GM12878 (cell line): ENCODE results near the gene LDLRAD4. TPM values are rescaled to one million over a fixed set of nuclear protein-coding genes. Genes with fewer than 3 reads are reported as not detected.

Source experiments
- ATAC-seq: fragments of 200-7000 bp; cut with Tn5 transposase; 3 replicates; pipeline ENCODE4 v1.9.1; 2020; ENCODE audit warnings: mild to moderate bottlenecking, moderate library complexity
- BruUV-seq: library from RNA; stranded (reverse); fragments of 400-500 nt; replicated peaks from 2 replicates; lab custom pipeline; 2021; lab: Mats Ljungman, UMichigan
- CTCF ChIA-PET: fragments of 300-600 bp; sonication (Branson Sonifier 250); formaldehyde crosslinking; extraction: SDS; loops from one replicate; lab custom pipeline; 2021; ENCODE audit warnings: inconsistent platforms; lab: Yijun Ruan, JAX
- POLR2A ChIA-PET: fragments of 350-600 bp; formaldehyde crosslinking; extraction: SDS; loops from one replicate; lab custom pipeline; 2021; ENCODE audit warnings: inconsistent platforms; lab: Charles Lee
- RAD21 ChIA-PET: fragments of 300-600 bp; sonication (Branson Sonifier 250); formaldehyde crosslinking; loops from one replicate; lab custom pipeline; 2023; ENCODE audit warnings: antibody characterized with exemption; ENCODE audit not compliant: unreplicated experiment; lab: Charles Lee
- SMC1A ChIA-PET: fragments of 300-600 bp; sonication (Branson Sonifier 250); formaldehyde crosslinking; loops from one replicate; lab custom pipeline; 2023; ENCODE audit not compliant: unreplicated experiment, uncharacterized antibody; lab: Charles Lee
- DNase-seq: peaks from one replicate; pipeline ENCODE4 v3.0.0-alpha.2; 2011; ENCODE audit warnings: low read depth, low spot score
- FAIRE-seq: peaks from 3 replicates; lab custom pipeline; 2011; peaks lifted over from hg19 to GRCh38; lab: Jason Lieb, UNC
- H2AFZ ChIP-seq: 2 replicates; pipeline ENCODE4 v1.6.0; 2011; ENCODE audit warnings: low read depth, low read length, control low read depth; ENCODE audit not compliant: control insufficient read depth
- H3K27ac ChIP-seq: 2 replicates; pipeline ENCODE4 v1.5.1; 2011; ENCODE audit warnings: control low read depth; ENCODE audit not compliant: control insufficient read depth, insufficient read depth
- H3K27me3 ChIP-seq, 2 experiments: replicated peaks in 1 of 2; 2 replicates each; pipeline versions ENCODE4 v1.6.0 to v1.6.1; 2011; ENCODE audit warnings: low read length in 1 of 2; ENCODE audit not compliant: control insufficient read depth in 2 of 2, insufficient read depth in 2 of 2
- H3K36me3 ChIP-seq, 2 experiments: 2 replicates each; pipeline ENCODE4 v1.5.1; 2011; ENCODE audit warnings: low read length in 1 of 2; ENCODE audit not compliant: control insufficient read depth in 2 of 2, insufficient read depth in 2 of 2
- H3K4me1 ChIP-seq: 2 replicates; pipeline ENCODE4 v1.6.1; 2011; ENCODE audit warnings: mild to moderate bottlenecking, low read length, moderate library complexity, mixed read lengths; ENCODE audit not compliant: control insufficient read depth, insufficient read depth
- H3K4me2 ChIP-seq: 2 replicates; pipeline ENCODE4 v1.6.0; 2011; ENCODE audit warnings: control low read depth; ENCODE audit not compliant: control insufficient read depth, insufficient read depth
- H3K4me3 ChIP-seq: fragments of 200-600 bp; sonication (generic); 2 replicates; pipeline ENCODE4 v1.5.1; 2016
- H3K79me2 ChIP-seq: 2 replicates; pipeline ENCODE4 v1.6.0; 2011; ENCODE audit warnings: low read length; ENCODE audit not compliant: control insufficient read depth, insufficient read depth
- H3K9ac ChIP-seq: 2 replicates; pipeline ENCODE4 v1.8.0; 2011; ENCODE audit warnings: low read length, control low read depth, mixed read lengths; ENCODE audit not compliant: control insufficient read depth, insufficient read depth
- H3K9me3 ChIP-seq: replicated peaks from 3 replicates; pipeline ENCODE4 v1.5.1; 2011; ENCODE audit warnings: mild to moderate bottlenecking, low read length; ENCODE audit not compliant: control insufficient read depth, insufficient read depth
- H4K20me1 ChIP-seq: 2 replicates; pipeline ENCODE4 v1.6.0; 2011; ENCODE audit not compliant: control insufficient read depth, insufficient read depth
- CBFB ChIP-seq: IDR thresholded peaks from 2 replicates; pipeline ENCODE4 v1.6.1; 2016; ENCODE audit warnings: antibody characterized with exemption, low read depth
- CREM ChIP-seq: IDR thresholded peaks from 2 replicates; pipeline ENCODE4 v1.6.1; 2014; ENCODE audit warnings: antibody characterized with exemption, low read depth
- IRF5 ChIP-seq: fragments of 450-650 bp; IDR thresholded peaks from 2 replicates; pipeline ENCODE4 v1.6.1; 2017; ENCODE audit warnings: borderline replicate concordance
- MTA2 ChIP-seq: fragments of 450-650 bp; IDR thresholded peaks from 2 replicates; pipeline ENCODE4 v1.6.1; 2016; ENCODE audit warnings: low read depth, mild to moderate bottlenecking, moderate library complexity
- MXI1 ChIP-seq: fragments of 150-350 bp; IDR thresholded peaks from 2 replicates; pipeline ENCODE4 v1.6.1; 2011; ENCODE audit warnings: low read depth, mild to moderate bottlenecking, inconsistent platforms, low read length, improper control_type of control experiment
- NFYA ChIP-seq: IDR thresholded peaks from 2 replicates; pipeline ENCODE4 v1.6.1; 2011; ENCODE audit warnings: low read depth, mild to moderate bottlenecking, low read length, improper control_type of control experiment, borderline replicate concordance
- NR2C1 ChIP-seq: fragments of 450-650 bp; IDR thresholded peaks from 2 replicates; pipeline ENCODE4 v1.6.1; 2017; ENCODE audit warnings: antibody characterized with exemption, mild to moderate bottlenecking, moderate library complexity
- PKNOX1 ChIP-seq: fragments of 450-650 bp; IDR thresholded peaks from 2 replicates; pipeline ENCODE4 v1.6.1; 2016; ENCODE audit warnings: mild to moderate bottlenecking
- STAT1 ChIP-seq: fragments of 450-650 bp; conservative IDR thresholded peaks from 2 replicates; pipeline ENCODE4 v1.6.1; 2014; ENCODE audit warnings: antibody characterized with exemption, mild to moderate bottlenecking
- WGBS: methylation state at CpG from one replicate; pipeline ENCODE4 v1.1.6; 2016; ENCODE audit warnings: low lambda C conversion rate; ENCODE audit not compliant: insufficient replicate concordance, insufficient coverage; ENCODE audit errors: missing lambda C conversion rate; 5-methylcytosine and 5-hydroxymethylcytosine counted together
- in situ Hi-C: fragments of 300-500 bp; cut with MboI; formaldehyde crosslinking; loops from 9 replicates; pipeline ENCODE4 v1.14.3; 2018; ENCODE audit warnings: mixed read lengths
- intact Hi-C: fragments of 100-400 bp; cut with micrococcal nuclease; formaldehyde crosslinking; loops from one replicate; pipeline ENCODE4 v1.14.2; 2022; ENCODE audit not compliant: unreplicated experiment
- polyA plus RNA-seq, 11 experiments: library from polyadenylated mRNA; depleted of rRNA in 4 of 11; unstranded in 6 of 11; stranded (reverse) in 5 of 11; fragments of >200 nt; fragmentation: Nextera tagmentation in 4 of 11; fragmentation: Illumina TruSeq in 1 of 11; extraction: Ambion mirVana in 4 of 11; extraction: Trizol in 1 of 11; gene quantifications; 1 replicate in 1 of 11; 2 replicates in 10 of 11; pipeline versions ENCODE4 v1.2.1 to v1.2.3, GENCODE V29; 2011 to 2016; ENCODE audit warnings: inconsistent platforms in 2 of 11, missing spikeins in 2 of 11, low read depth in 1 of 11
- total RNA-seq, 4 experiments: library from RNA; depleted of rRNA in 3 of 4; stranded (reverse); fragments of >200 nt in 3 of 4; fragmentation: Illumina TruSeq in 1 of 4; extraction: Trizol in 1 of 4; gene quantifications; 2 replicates each; pipeline versions ENCODE4 v1.2.1 to v1.2.3, GENCODE V29; 2013 to 2021

The LDLRAD4 gene
- total and polyA plus RNA-seq, 10 of the 15 experiments (the other 5 are each of a cell fraction or from before 2014, with no cell fraction given): 2.7 to 16.8 (median 11.2) TPM

GRCh38 chr18:13392029-13392750, 173.6 kb downstream of the LDLRAD4 start:
- no peak for ATAC-seq
- no peak overlapping the region for H3K9ac ChIP-seq
- no peak for FAIRE-seq
- TF ChIP-seq NFYA (no peak), MXI1 (no peak), PKNOX1 (no peak), MTA2 (no peak), CBFB (no peak), IRF5 (no peak), CREM (no peak), NR2C1 (no peak), STAT1 (no peak)
- POLR2A ChIA-PET: no interaction called here
- H3K27ac ChIP-seq: no peak overlapping the region
- RAD21 ChIA-PET: no interaction called here
- H3K9me3 ChIP-seq: no peaks in the 10 kb centered on the region
- H2AFZ ChIP-seq: no peak overlapping the region
- SMC1A ChIA-PET: no interaction called here
- H3K4me3 ChIP-seq: no peak overlapping the region
- CTCF ChIA-PET: interaction anchor here (1.0 kb wide), 1 partner anchor 176 kb away, joined by 3 read pairs; no protein-coding TSS in a partner anchor
- DNase-seq: no peak
- in situ Hi-C loops: no loop called here
- H3K36me3 ChIP-seq: no peaks in the 10 kb centered on the region
- 58% methylated on average over 12 of the region's 12 CpGs for WGBS
- intact Hi-C loops: no loop called here
- no peak overlapping the region for H3K4me2 ChIP-seq
- H3K27me3 ChIP-seq: peaks cover 0 to 2% of the 10 kb centered on the region in 2 experiments; a peak in 1 of 4 replicates
- H3K79me2 ChIP-seq: no peaks in the 10 kb centered on the region
- no peaks in the 10 kb centered on the region for H3K4me1 ChIP-seq
- no TSS peak for BruUV-seq
- no peaks in the 10 kb centered on the region for H4K20me1 ChIP-seq
